Head of caudate nucleus (tissue), 42 donors: Measurements from ENCODE around the gene NSMF.
"Not testable (repeated sequence)": the region's sequence is repeated elsewhere in the genome, so short reads cannot be mapped to it uniquely, and the experiment has no call there.

ENCODE experiments used
- DNase-seq, 42 donors: peaks; one replicate each; pipeline versions ENCODE4 v3.0.0 to v3.0.0-alpha.2; 2020 to 2021; ENCODE audit warnings: mixed read lengths in 7 of 42
- intact Hi-C: fragments of 100-400 bp; cut with DNase I; formaldehyde crosslinking; loops from one replicate; pipeline ENCODE4 v1.15.0; 2022

Gene NSMF

GRCh38 chr9:137452006-137452760, 7.0 kb downstream of the NSMF start:
- no peak for DNase-seq
- intact Hi-C loops = no loop called here

GRCh38 chr9:137451264-137452005, 7.7 kb downstream of the NSMF start:
- intact Hi-C loops, DNase-seq: not testable (repeated sequence)

- DNase-seq, intact Hi-C loops: not testable (repeated sequence)
Observed at GRCh38 chr9:137450539-137451222, 8.5 kb downstream of the NSMF start.

- no peak for DNase-seq
- intact Hi-C loops = no loop called here
Observed at GRCh38 chr9:137449931-137450538, 9.1 kb downstream of the NSMF start.

- DNase-seq = no peak
- intact Hi-C loops = no loop called here
Observed at GRCh38 chr9:137449081-137449844, 9.9 kb downstream of the NSMF start.

- no peak for DNase-seq
- intact Hi-C loops = no loop called here
Observed at GRCh38 chr9:137448602-137448962, 10.6 kb downstream of the NSMF start.

GRCh38 chr9:137447722-137448601, 11.2 kb downstream of the NSMF start:
- DNase-seq = peak in 7 of 42 donors; percentile 38 to 59 (median 48)
- intact Hi-C loops = no loop called here

GRCh38 chr9:137446851-137447471, 12.2 kb downstream of the NSMF start:
- intact Hi-C loops = no loop called here

GRCh38 chr9:137445930-137446431, 13.2 kb downstream of the NSMF start:
- intact Hi-C loops = no loop called here
- no peak for DNase-seq

More at GRCh38 chr9:137446851-137447471, 12.2 kb downstream of the NSMF start:
- peak in 4 of 42 donors; percentile 19 to 60 (median 35) for DNase-seq

- intact Hi-C loops = no loop called here
- DNase-seq = peak; percentile 61 to 91 (median 83)
Observed at GRCh38 chr9:137445275-137445807, 13.8 kb downstream of the NSMF start.

- DNase-seq = no peak
Observed at GRCh38 chr9:137444106-137444790, 14.9 kb downstream of the NSMF start.

GRCh38 chr9:137441935-137442321, 17.2 kb downstream of the NSMF start:
- no peak for DNase-seq
- intact Hi-C loops = no loop called here

More at GRCh38 chr9:137444106-137444790, 14.9 kb downstream of the NSMF start:
- intact Hi-C loops = no loop called here

- DNase-seq = no peak
Observed at GRCh38 chr9:137441289-137441934, 17.7 kb downstream of the NSMF start, which contains the start of gene ENTPD8. Gene ENTPD8 (minus strand): TSS chr9:137441357. CDS start chr9:137438285, 3,072 bp downstream.

GRCh38 chr9:137439158-137439714, 19.9 kb downstream of the NSMF start:
- intact Hi-C loops = no loop called here
- no peak for DNase-seq

More at GRCh38 chr9:137441289-137441934, 17.7 kb downstream of the NSMF start, which contains the start of gene ENTPD8:
- intact Hi-C loops = no loop called here

- DNase-seq = peak in 1 of 42 donors; percentile 4
Observed at GRCh38 chr9:137438591-137439157, 20.5 kb downstream of the NSMF start.

More at GRCh38 chr9:137438591-137439157, 20.5 kb downstream of the NSMF start:
- intact Hi-C loops = no loop called here
